ENCODE results near the gene ZNRF1.

The ZNRF1 gene

GRCh38 chr16:75027520-75028300 is 28.9 kb downstream of the ZNRF1 start:
- peak; percentile 39 for DNase-seq

GRCh38 chr16:75028544-75029135 is 29.8 kb downstream of the ZNRF1 start:
- peak; percentile 56 for DNase-seq

GRCh38 chr16:75029854-75030253 is 31.0 kb downstream of the ZNRF1 start:
- no peak for DNase-seq

- no peak for DNase-seq
These were observed 33.8 kb downstream of the ZNRF1 start for GRCh38 chr16:75032655-75033054.

GRCh38 chr16:75035410-75035968 is 36.7 kb downstream of the ZNRF1 start:
- DNase-seq = no peak

- peak; percentile 61 for DNase-seq
These were observed 39.4 kb downstream of the ZNRF1 start for GRCh38 chr16:75038036-75038858.

- no peak for DNase-seq
These were observed 41.1 kb downstream of the ZNRF1 start for GRCh38 chr16:75039941-75040340.

- peak; percentile 59 for DNase-seq
These were observed 43.8 kb downstream of the ZNRF1 start for GRCh38 chr16:75042426-75043174.

- DNase-seq = peak; percentile 99
These were observed 44.5 kb downstream of the ZNRF1 start for GRCh38 chr16:75043175-75043895.

GRCh38 chr16:75044800-75045361 is 46.1 kb downstream of the ZNRF1 start:
- DNase-seq = no peak

GRCh38 chr16:75045424-75045823 is 46.6 kb downstream of the ZNRF1 start:
- no peak for DNase-seq

- DNase-seq = peak; percentile 73
These were observed 49.2 kb downstream of the ZNRF1 start for GRCh38 chr16:75048054-75048453.

- peak; percentile 31 for DNase-seq
These were observed 49.7 kb downstream of the ZNRF1 start for GRCh38 chr16:75048530-75048929.

- DNase-seq = peak; percentile 59
These were observed 53.8 kb downstream of the ZNRF1 start for GRCh38 chr16:75052481-75053202.

GRCh38 chr16:75053791-75054555 is 55.1 kb downstream of the ZNRF1 start:
- peak; percentile 95 for DNase-seq

- no peak for DNase-seq
These were observed 55.7 kb downstream of the ZNRF1 start for GRCh38 chr16:75054556-75054947.

- no peak for DNase-seq
These were observed 60.0 kb downstream of the ZNRF1 start for GRCh38 chr16:75058806-75059205.

GRCh38 chr16:75059411-75059810 is 60.6 kb downstream of the ZNRF1 start:
- no peak for DNase-seq

- DNase-seq = no peak
These were observed 61.9 kb downstream of the ZNRF1 start for GRCh38 chr16:75060723-75061122.

- DNase-seq = no peak
These were observed 62.8 kb downstream of the ZNRF1 start for GRCh38 chr16:75061669-75062068.

Data from hematopoietic multipotent progenitor cell treated with erythropoietin and hydrocortisone succinate and interleukin-3 and kit ligand, for 6 days (in vitro differentiated cells).